GM21717 (cell line): ENCODE results near the gene SLC23A2.

Source experiments
- ATAC-seq: cut with Tn5 transposase; IDR thresholded peaks from one replicate; pipeline ENCODE4 v1.9.1; 2021; ENCODE audit warnings: mild to moderate bottlenecking, moderate library complexity; ENCODE audit not compliant: unreplicated experiment

Gene SLC23A2

DNA sequence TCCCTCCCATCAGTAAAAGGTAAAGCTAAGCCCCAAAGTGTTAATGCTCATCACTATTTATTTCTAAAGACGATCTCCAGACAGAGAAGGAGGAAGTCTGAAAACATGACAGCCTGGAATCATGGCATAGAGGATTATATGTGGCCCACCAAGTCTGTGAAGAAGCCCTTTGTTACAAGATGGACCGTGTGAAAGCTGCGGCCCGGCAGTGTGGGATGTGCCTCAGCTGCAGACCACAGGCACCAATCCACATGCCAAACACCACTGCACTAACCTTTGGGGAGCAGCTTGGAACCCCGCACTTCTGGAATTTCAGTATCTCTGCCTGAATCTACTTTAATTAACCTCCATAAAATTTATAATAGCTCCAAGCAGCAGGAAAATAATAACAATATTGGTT lies 90.4 kb downstream of the SLC23A2 start:
- no peak for ATAC-seq

DNA sequence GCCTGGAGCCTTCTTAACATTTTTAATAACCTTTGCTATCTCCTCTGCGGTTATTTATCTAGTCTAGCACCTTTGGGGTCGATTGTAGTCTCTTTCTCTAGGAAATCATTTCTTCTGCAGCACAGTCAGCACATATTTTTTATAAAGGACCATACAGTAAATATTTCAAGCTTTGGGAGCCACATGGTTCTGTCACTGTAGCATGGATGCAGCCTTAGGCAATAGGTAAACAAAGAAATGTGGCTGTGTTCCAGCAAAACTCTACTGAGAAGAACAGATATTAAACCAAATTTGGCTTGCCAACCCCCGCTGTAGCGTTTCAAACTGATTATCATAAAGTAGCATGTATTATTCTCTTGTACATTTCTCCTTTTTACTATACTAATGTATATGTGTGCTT lies 95.7 kb downstream of the SLC23A2 start:
- no peak for ATAC-seq

DNA sequence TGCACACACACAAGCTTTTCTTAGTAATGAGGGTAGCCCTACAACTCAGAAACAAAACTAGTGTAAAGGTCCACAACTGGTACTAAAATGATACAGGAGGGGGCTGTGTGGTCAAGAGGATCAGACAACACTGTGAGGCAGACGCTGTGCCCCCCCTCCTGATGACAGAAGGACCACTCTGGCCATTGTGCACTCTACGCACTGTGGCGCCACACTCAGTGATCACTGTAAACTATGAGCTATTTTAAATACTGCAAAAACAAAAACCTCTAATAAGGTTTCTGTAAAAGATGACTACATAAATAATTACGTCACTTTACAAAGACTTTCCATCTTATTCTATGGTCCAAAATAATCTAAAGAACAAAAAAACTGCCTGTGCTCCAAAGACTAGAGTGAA lies 96.1 kb downstream of the SLC23A2 start:
- ATAC-seq = no peak

DNA sequence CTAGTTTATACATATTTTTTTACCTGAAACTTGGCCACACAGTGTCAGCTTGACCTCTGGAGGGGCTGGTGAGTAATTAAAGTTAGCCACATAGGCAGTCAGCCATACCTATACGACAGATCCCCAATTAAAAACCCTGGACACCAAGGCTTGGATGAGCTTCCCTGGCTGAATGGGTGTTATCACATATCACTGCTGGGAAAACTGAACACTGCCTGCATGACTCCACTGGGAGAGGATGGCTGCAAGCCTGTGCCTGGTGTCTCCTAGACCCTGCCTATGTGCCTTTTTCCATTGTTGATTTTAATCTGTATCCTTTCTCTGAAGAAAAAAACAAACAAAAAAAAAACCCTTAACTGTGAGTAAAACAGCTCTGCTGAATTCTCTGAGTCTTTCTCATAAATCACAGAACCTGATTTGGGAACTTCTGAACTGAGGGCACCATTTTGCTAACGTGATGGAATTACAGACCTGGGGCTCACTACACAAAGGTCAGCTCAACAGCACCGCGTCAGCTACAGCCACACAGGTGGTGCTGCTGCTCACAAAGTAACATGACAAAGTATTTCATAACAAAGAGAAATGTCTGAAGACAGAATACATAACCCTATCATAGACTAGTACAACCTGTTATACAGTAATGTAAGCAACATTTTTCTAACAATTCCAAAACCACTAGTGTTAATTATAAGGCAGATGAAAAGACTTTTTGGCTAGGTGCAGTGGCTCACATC lies 97.0 kb downstream of the SLC23A2 start:
- ATAC-seq = no peak

DNA sequence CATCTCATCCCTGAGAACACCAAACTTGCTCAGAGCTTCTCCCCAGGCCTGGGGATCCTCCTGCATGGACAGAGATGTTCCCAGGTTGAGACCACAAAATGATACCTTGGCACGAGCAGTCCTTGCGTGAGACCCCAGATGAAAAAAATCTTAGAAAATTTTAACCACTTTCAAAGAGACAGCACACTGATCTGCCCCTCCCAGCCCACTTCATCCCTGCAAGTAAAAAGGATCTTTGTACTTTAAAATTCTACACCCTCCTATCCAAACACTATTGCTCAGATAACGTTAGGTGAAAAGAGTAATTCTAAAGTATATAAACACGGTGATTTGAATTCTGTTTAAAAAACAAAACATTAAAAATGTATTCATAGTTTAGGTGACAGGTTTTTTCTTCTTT lies 98.5 kb downstream of the SLC23A2 start:
- no peak for ATAC-seq

DNA sequence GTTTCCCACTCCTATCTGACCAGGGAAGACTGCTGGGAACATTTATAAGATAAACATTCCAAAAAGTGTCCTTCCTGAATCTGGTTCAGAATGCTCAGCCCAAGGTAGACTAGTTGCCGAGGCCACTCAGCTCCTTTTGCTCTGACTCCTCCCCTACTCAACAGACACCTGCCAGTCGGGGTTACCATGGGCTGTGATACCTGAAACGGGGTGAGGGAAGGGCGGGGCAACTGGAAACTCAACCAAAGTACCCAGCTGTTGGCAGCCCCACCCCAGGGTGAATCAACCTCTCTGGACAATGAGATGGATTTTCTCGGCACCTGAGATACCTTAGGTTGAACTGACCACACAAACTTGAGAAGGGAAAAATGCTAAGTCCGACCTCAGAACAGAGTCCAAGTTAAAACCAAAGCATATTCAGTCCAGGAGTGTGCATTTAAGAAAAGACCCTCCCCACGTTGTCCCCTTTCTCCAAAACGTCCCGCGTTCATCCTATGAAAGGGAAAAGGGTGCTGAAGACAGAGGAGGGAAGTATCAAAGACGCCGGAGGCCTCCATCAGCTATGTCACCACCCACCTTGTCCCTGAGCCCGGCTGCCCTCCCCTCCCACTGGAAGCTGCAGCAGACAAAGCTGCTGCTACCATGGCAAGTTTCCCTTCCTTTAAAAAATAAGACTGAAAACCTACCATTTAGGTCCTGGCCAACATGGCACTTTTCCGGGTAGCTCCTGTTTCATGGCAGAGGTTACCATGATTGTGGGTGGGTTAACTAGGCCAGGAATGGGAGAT lies 100.1 kb downstream of the SLC23A2 start:
- ATAC-seq = no peak

DNA sequence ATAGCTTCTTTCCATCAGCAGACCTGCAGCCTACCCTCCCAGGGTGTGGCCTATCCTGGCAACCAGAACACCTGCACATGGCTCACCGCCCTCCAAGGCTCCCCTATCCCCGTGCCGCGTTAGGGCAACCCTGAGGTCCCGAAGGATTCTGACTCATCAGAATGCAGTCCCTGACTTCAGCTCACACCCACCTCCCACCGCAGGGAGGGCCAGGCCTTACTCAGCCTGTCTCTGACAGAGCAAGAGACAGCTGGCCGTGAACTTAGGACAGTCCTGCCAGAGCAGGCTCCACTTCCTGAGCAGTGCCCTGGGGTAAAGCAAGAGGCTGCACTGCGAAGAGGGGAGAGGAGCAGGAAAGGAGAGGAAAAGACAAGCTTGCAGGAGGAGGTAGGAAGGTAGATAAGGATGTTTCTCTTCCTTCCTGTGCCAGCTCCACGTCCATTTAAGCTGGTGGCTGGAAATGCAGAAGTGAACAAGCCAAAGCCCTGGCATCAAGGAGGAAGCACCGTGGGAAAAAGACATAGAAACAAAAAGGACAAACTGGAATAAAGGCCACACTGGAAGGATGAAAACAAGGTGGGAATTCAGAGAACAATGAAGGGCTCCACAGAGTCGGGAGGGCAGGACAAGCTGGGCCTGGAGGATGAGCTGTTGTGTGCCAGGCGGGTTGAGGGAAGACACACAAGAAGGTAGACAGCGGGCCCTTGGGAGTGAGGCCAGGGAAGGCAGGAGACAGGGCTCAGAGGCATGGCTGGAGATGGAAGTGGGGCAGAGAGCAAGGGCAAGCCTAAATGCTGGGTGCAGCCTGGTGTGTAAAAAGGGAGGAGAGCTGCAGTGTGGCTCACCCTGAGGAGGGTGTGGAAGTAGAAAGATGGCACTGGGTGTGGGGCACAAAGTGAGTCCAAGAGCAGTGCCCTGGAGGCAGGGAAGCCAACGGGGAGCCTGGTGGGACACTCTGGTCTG lies 102.7 kb downstream of the SLC23A2 start:
- ATAC-seq = no peak

DNA sequence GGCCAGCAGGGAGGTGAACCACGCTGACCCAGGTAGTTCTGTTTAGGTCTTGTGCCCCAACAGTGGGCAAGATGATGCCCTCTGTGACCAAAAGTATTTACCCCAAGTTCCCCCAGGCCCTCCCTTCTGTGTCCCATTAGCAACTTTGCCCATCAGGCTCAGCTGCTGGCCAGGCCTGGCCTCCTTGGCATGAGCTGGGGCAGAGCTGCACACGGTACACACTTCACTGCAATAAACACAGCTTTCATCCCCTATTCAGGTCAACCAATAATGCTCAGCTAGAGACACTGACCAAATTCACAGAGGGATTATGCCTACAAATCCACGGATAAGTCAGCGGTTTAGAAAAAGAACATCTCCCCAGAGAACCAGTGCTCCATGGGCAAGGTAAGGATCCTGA lies 103.7 kb downstream of the SLC23A2 start:
- ATAC-seq = no peak

DNA sequence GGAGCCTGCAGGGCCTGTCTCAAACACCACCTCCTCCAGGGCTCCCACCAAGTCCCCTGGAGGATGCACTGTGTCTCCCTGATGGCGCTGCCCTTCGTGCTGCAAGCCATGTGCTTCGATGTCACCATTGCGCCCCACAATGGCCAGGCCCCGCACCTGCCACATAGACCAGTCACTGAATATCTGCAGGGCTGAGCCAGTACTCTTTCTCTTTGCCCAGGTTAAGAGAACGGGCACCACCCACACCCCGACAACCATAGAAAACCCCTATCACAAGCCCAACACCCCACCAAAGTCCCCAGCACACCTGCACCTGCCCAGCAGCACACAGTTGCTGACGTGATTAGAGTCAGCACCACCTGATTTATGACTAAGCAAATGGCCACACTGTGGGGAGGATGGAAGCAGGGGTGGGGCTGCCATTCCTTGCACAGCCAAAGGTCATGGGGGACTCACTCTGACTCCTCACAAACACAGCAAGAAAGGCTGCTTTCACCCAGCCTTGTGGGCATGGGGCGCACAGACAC lies 104.3 kb downstream of the SLC23A2 start:
- ATAC-seq = no peak

DNA sequence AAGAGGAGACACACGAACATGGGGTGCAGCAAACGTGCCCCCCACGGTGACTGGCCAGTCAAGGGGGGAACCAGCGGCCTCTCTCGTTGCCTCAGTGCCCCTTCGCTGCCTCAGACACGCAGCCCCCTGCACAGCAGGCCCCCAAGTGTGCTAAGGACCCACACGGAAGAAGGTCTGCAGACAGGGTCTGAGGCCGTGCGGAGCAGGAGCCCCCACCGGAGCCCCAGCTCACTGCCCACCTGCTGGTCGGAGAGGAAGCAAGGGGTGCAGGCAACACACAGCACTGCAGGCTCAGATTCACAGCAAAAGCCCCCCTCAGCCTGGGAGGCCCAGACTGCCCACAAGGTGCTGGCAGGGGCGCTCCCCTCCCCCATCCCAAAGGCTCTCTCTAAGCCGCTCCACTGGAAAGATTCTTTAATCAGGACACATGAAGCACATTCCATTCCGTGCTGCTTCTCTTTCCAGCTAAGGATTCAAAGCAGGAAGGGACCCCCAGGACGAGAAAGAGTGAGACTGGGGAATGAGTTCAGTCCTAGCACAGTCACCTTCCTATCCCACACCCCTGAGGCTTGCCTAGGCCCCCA lies 105.1 kb downstream of the SLC23A2 start:
- ATAC-seq = no peak

DNA sequence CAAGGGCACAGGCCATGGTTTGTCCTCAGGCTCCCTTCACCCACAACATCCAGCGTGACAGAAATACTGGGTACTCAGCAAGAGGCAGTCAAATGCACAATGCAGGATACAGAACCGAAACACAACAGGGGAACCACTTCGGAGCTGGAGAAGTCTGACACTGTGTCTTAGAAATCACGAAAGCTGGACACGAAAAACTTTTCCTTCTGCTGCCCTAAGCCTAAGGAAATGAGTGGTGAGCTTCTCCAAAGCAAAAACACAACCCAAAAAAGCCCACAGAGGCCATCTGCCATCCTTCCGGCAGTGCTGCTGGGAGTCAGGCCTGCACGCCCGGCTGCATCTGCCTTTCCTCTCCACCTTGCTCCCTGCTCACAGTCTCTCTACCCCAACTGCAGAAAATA lies 106.3 kb downstream of the SLC23A2 start:
- ATAC-seq = no peak

DNA sequence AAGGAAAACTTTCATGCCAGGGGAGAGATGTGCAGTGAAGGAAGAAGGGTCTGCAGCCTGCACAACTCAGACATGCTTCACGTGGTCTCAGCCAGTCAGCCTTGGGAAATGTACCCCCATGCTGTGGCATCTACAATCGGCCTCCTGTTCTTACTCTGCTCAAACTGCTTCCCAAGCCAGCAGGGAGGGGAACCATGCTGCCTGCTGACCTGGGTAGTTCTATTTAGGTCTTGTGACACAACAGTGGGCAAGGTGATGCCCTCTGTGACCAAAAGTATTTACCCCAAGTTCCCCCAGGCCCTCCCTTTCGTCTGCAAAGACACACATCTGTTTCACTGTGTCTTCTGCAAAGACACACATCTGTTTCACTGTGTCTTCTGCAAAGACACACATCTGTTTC lies 106.9 kb downstream of the SLC23A2 start:
- no peak for ATAC-seq

DNA sequence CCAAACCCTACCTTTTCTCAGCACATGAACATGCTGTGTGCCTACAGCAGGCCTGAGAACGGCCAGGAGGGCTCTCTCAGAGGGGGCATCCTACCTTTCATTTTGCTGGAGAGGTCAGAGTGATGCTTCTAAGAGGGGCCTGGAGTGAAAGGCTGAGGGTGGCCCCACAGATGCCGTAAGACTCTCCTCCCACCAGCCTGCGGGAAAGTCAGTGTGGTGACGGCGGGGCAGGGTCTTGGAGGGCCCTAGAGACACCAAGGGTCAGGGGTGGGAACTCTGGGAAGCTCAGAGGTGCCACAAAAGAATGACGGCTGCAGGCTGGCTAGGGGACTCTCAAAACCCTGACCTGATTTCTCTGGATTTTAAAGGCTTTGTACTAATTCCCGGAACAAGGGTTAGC lies 107.6 kb downstream of the SLC23A2 start:
- ATAC-seq = no peak

DNA sequence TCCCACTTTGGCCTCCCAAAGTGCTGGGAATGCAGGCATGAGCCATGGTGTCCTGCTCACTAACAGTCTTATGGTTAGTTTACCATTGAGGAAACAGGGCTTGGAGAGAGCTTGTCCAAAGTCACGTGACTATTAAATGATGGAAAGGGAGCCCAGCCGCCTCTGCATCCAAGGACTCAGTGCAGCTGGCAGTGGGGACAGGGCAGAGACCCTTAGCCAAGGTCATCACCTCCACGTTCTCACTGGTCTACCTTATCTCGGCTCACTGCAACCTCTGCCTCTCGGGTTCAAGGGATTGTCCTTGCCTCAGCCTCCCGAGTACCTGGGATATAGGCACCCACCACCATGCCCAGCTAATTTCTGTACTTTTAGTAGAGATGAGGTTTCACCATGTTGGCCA lies 109.3 kb downstream of the SLC23A2 start:
- ATAC-seq = no peak

DNA sequence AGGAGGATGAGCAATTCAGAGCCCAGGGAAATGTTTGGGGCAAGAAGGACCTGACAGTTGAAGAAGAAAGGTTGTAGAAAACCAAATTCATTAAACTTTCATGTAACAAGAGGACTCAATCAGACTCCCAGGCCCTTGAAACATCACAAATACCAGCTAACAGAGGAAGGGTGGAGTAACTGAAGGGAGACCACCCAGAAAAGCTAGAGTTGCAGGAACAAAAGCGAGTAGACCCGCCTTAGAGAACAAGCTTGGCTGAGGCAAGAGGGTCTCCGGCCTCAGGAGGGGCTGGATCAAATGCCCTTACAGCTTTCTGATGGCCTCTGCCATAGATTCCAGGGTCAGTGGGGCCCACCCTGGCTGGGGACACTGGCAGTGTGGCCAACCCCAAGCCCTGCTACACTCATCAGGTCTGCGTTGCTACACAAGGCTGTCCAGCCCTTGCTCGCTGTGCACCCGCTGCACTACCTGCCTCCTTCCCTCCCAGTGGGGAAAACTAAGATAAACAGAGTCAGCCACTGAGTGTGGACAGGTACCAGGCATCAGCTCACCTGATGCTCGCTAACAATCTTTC lies 110.0 kb downstream of the SLC23A2 start:
- ATAC-seq = no peak

DNA sequence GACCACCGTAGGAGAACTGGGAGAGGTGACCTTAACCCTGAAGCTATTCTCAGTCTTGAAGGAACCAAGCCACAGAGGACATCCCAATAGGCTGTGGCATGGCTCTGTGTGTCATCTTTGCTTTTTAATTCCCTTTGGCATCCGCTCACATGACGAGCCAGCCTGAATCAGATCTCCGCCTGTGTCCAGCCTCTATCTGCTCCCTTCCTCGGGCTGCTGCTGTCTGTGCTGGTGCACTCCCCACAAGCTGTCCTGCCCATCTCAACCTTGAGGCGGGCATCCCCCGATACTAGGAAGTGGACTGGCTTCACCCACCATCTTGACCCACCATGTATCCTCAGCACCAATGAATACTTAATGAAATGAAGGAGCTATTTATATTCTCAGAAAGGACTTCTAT lies 111.9 kb downstream of the SLC23A2 start:
- ATAC-seq = no peak

DNA sequence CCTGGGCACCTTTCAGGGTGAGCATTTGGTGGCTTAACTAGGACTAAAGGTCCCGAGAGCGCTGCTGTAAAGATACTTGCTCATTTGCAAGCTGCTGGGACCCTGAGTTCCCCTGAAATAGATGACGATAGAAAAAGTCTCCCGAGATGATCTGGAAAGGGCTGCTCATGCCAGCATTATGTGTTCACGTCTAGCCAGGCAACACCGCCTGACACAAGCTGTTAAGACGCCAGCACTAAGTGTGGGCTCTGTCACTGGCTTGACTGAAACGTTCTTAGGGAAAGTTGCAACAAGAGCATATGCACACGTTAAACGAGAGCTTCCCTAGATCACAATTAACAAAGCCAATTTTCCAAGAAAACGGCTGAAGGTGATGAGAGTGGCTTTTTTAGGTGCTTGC lies 113.7 kb downstream of the SLC23A2 start:
- ATAC-seq = no peak

DNA sequence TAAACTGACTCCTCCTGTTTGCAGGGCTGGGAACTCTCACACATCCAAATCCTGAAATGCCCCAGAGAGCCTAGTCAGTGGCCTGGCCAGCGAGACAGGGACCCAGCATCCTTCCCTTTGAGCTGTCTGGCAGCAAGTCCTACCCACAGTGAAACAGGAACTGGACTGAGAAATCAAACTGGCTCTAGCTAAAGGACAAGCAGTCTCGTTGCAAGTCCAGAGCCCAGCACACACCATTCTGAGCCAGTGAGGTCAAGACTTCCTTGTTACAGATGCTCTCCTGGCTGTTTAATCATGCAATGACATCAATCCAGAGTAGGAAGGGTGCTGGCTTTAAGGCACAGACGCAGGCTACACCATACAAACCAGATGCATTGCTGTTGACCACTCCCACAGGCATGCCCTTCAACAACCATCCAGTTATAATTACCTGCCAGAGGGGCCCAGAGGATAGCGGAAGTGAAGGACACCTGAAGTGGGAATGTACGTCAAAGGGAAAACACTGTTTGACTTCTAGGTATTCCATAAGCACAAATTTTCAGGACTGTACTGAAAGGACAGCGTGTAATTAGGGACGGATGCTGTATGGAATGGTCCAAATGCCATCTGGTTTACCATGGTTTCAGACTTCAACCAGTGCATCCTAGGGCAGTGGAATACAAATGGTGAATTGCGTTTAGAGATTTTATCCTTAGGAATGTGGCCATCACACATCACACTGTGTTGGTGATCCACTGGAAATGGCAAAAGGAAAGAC lies 114.4 kb downstream of the SLC23A2 start:
- no peak for ATAC-seq

DNA sequence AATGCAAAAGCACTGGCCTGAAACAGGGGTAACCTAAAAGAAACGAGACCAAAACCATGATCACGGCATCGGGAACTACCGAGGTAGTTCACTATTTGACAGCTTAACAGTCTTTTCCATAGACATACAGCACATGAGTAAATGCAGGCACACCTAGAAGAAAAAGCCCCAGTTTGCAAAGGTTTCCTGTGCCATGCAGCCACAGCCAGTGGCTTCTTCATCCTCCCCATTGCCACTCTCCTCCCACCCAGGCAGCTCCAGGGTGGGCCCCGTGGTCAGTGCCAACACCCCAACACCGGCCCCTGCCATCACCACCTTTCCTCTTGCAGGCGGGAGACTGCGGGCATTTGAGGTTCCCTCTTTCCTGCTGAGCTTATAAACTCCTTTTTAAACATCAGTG lies 115.4 kb downstream of the SLC23A2 start:
- no peak for ATAC-seq

DNA sequence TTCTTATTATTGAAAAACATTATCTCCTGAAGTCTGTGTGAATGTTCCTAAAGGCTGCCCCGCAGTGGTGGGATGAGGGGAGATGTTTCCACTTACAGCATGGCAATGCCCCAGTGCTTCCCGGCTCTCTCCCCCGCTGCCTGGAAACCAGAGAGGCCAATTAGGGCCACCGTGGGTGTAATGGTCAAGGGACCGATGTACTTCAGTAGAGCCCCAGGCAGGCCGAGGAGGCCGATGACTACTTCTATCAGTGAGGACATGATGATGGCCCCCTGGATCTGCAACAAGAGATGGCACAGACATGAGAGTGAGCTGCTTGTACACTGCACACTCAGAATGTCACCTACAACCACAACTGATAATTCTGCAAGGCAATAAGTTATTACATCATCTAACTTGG lies 117.8 kb downstream of the SLC23A2 start:
- no peak for ATAC-seq
